Right ventricle myocardium inferior (tissue), 1 donor: ENCODE data around the gene PHPT1. TPM values are rescaled to one million over a fixed set of nuclear protein-coding genes. Genes with fewer than 3 reads are reported as not detected.
"Not testable (repeated sequence)": the region's sequence is repeated elsewhere in the genome, so short reads cannot be mapped to it uniquely, and the experiment has no call there.

Experiments used
- ATAC-seq: fragments of 200-7000 bp; cut with Tn5 transposase; one replicate; pipeline ENCODE4 v1.9.1; 2020; ENCODE audit warnings: mild to moderate bottlenecking, moderate library complexity
- DNase-seq: peaks from one replicate; pipeline ENCODE4 v3.0.0; 2021; ENCODE audit errors: missing footprints
- intact Hi-C: fragments of 100-400 bp; cut with DNase I; formaldehyde crosslinking; loops from one replicate; pipeline ENCODE4 v1.11.0; 2022
- long read RNA-seq: library from polyadenylated mRNA; unstranded; transcript quantifications from one replicate; pipeline ENCODE4 v2.0.0, GENCODE V29; 2021
- total RNA-seq: library from RNA; stranded (reverse); fragmentation: NEBNext Ultra II Directional; extraction: Animal tissue kit (Norgen Biotek cat#: 25700); gene quantifications from one replicate; pipeline ENCODE4 v1.2.1, GENCODE V29; 2021
- donor health status: DM: no; HTN: yes; CAD: no; lungs with severe emphysema.

PHPT1 gene
- 358 TPM for total RNA-seq
- long read RNA-seq, transcript PHPT1-205 (3 exons, 1,316 nt), result minor isoform, 6 of 215 reads
- long read RNA-seq, transcript PHPT1-201 (3 exons, 890 nt), result major isoform, 119 of 215 reads
- long read RNA-seq, transcript PHPT1-204 (2 exons, 627 nt), result minor isoform, 46 of 215 reads
- long read RNA-seq, partial matches to known transcripts, result 10 of 215 reads
- long read RNA-seq, other reads (novel, unspliced or antisense), result 33 of 215 reads

- intact Hi-C loops, result loop anchor here (1.0 to 5.0 kb wide), 4 partner anchors 53 to 128 kb away; partner anchors contain the start of genes FBXW5, PTGDS and TMEM141
- DNase-seq (peak; percentile 99), ATAC-seq (peak; percentile 87)
Observed at GRCh38 chr9:136849038-136849959, at the start of gene PHPT1. Gene PHPT1 (plus strand): TSS chr9:136849409. CDS start chr9:136849431, 22 bp downstream.

GRCh38 chr9:136799854-136800657 lies 49.2 kb upstream of the PHPT1 start:
- DNase-seq (peak; percentile 90), ATAC-seq (peak; percentile 81)
- intact Hi-C loops, result no loop called here

GRCh38 chr9:136802321-136802720 lies 46.9 kb upstream of the PHPT1 start:
- ATAC-seq (no peak), DNase-seq (no peak)
- intact Hi-C loops, result no loop called here

GRCh38 chr9:136803009-136803550 lies 46.1 kb upstream of the PHPT1 start:
- intact Hi-C loops, DNase-seq, ATAC-seq: not testable (repeated sequence)

- DNase-seq (no peak), ATAC-seq (no peak)
- intact Hi-C loops, result no loop called here
Observed at GRCh38 chr9:136803551-136804508, 45.4 kb upstream of the PHPT1 start.

GRCh38 chr9:136804509-136805206 lies 44.6 kb upstream of the PHPT1 start:
- intact Hi-C loops, result loop anchor here (5.0 kb wide), 1 partner anchor 138 kb away; the partner anchor contains the start of gene FBXW5
- ATAC-seq, result no peak
- no peak for DNase-seq

- intact Hi-C loops, result loop anchor here (5.0 kb wide), 1 partner anchor 137 kb away; the partner anchor contains the start of gene FBXW5
- DNase-seq, result no peak
- ATAC-seq, result no peak
Observed at GRCh38 chr9:136805207-136805740, 43.9 kb upstream of the PHPT1 start.

GRCh38 chr9:136806067-136806466 lies 43.1 kb upstream of the PHPT1 start:
- intact Hi-C loops, result loop anchor here (5.0 kb wide), 1 partner anchor 136 kb away; the partner anchor contains the start of gene FBXW5
- ATAC-seq (no peak), DNase-seq (no peak)

GRCh38 chr9:136806631-136807201 lies 42.5 kb upstream of the PHPT1 start:
- intact Hi-C loops, result loop anchor here (1.0 to 5.0 kb wide), 2 partner anchors 15 to 136 kb away; partner anchors contain the start of genes FBXW5 and TMEM141
- ATAC-seq (no peak), DNase-seq (no peak)

GRCh38 chr9:136807281-136808074 lies 41.7 kb upstream of the PHPT1 start, which contains the start of gene RABL6:
Gene RABL6 (plus strand): TSS chr9:136807948. CDS start chr9:136808197, 249 bp downstream.
- intact Hi-C loops, result loop anchor here (1.0 to 5.0 kb wide), 2 partner anchors 16 to 135 kb away; partner anchors contain the start of genes FBXW5 and TMEM141
- peak; percentile 92 for ATAC-seq
- DNase-seq, result peak; percentile 90

GRCh38 chr9:136808075-136808805 lies 41.0 kb upstream of the PHPT1 start:
- DNase-seq (no peak), ATAC-seq (peak; percentile 10)
- intact Hi-C loops, result loop anchor here (5.0 kb wide), 1 partner anchor 134 kb away; the partner anchor contains the start of gene FBXW5

- intact Hi-C loops, result loop anchor here (5.0 kb wide), 1 partner anchor 134 kb away; the partner anchor contains the start of gene FBXW5
- DNase-seq, result no peak
- no peak for ATAC-seq
Observed at GRCh38 chr9:136808806-136809158, 40.4 kb upstream of the PHPT1 start.

GRCh38 chr9:136814725-136815421 lies 34.3 kb upstream of the PHPT1 start:
- intact Hi-C loops, result no loop called here
- ATAC-seq (no peak), DNase-seq (peak; percentile 6)

GRCh38 chr9:136815422-136815782 lies 33.8 kb upstream of the PHPT1 start:
- intact Hi-C loops, result no loop called here
- DNase-seq (peak; percentile 47), ATAC-seq (no peak)
